HG03095 (cell line): ENCODE measurements around the gene PPP1R26.
"Not testable (repeated sequence)": the region's sequence is repeated elsewhere in the genome, so short reads cannot be mapped to it uniquely, and the experiment has no call there.

Source experiments
- ATAC-seq: cut with Tn5 transposase; IDR thresholded peaks from one replicate; pipeline ENCODE4 v1.9.1; 2021; ENCODE audit warnings: moderate library complexity; ENCODE audit not compliant: unreplicated experiment

The PPP1R26 gene

GRCh38 chr9:135503371-135504261, 24.0 kb downstream of the PPP1R26 start:
- no peak for ATAC-seq

GRCh38 chr9:135504262-135505243, 25.0 kb downstream of the PPP1R26 start:
- no peak for ATAC-seq

GRCh38 chr9:135505406-135506187, 26.0 kb downstream of the PPP1R26 start:
- ATAC-seq: no peak

- ATAC-seq: no peak
Observed at GRCh38 chr9:135506327-135507103, 26.9 kb downstream of the PPP1R26 start.

- no peak for ATAC-seq
Observed at GRCh38 chr9:135507104-135508035, 27.8 kb downstream of the PPP1R26 start.

GRCh38 chr9:135508211-135508820, 28.7 kb downstream of the PPP1R26 start:
- no peak for ATAC-seq

GRCh38 chr9:135509458-135509857, 29.9 kb downstream of the PPP1R26 start:
- ATAC-seq: no peak

- no peak for ATAC-seq
Observed at GRCh38 chr9:135512241-135512603, 32.6 kb downstream of the PPP1R26 start.

GRCh38 chr9:135512904-135513303, 33.3 kb downstream of the PPP1R26 start:
- ATAC-seq: no peak

GRCh38 chr9:135513351-135513846, 33.8 kb downstream of the PPP1R26 start:
- ATAC-seq: no peak

GRCh38 chr9:135513906-135514305, 34.3 kb downstream of the PPP1R26 start:
- not testable (repeated sequence) for ATAC-seq

GRCh38 chr9:135514342-135515082, 34.9 kb downstream of the PPP1R26 start:
- ATAC-seq: no peak

- no peak for ATAC-seq
Observed at GRCh38 chr9:135515083-135515951, 35.7 kb downstream of the PPP1R26 start.

GRCh38 chr9:135516132-135516860, 36.7 kb downstream of the PPP1R26 start:
- ATAC-seq: no peak

- ATAC-seq: no peak
Observed at GRCh38 chr9:135517407-135517822, 37.8 kb downstream of the PPP1R26 start.
